Ovary (tissue), 9 donors: ENCODE results near the gene CRACDL. TPM values are rescaled to one million over a fixed set of nuclear protein-coding genes. Genes with fewer than 3 reads are reported as not detected.

Experiments
- DNase-seq, 5 donors: peaks; one replicate each; pipeline ENCODE4 v3.0.0-alpha.2; 2019 to 2020
- H3K27ac ChIP-seq, 2 donors: fragments of 200-600 bp; one replicate each; pipeline versions ENCODE4 v1.5.1 to v1.8.0; 2019 to 2022
- H3K27me3 ChIP-seq: fragments of 200-600 bp; one replicate; pipeline ENCODE4 v1.8.0; 2022
- H3K36me3 ChIP-seq: fragments of 200-600 bp; sonication (generic); one replicate; pipeline ENCODE4 v1.5.1; 2019
- H3K4me1 ChIP-seq: one replicate; pipeline ENCODE4 v1.8.1; 2013; ENCODE audit warnings: mild to moderate bottlenecking, moderate library complexity; ENCODE audit not compliant: insufficient read depth
- H3K4me3 ChIP-seq: fragments of 200-600 bp; sonication (generic); one replicate; pipeline ENCODE4 v1.5.1; 2017
- H3K9me3 ChIP-seq, 2 donors: fragments of 200-600 bp in 1 of 2; sonication (generic) in 1 of 2; one replicate each; pipeline versions ENCODE4 v1.5.1 to v1.8.1; 2013 to 2019; ENCODE audit warnings: mild to moderate bottlenecking in 1 of 2, moderate library complexity in 1 of 2
- CTCF ChIP-seq, 3 donors: fragments of 450-650 bp in 2 of 3; fragments of 200-600 bp in 1 of 3; IDR thresholded peaks; one replicate each; pipeline versions ENCODE4 v1.5.1 to v1.8.0; 2016 to 2022; ENCODE audit warnings: antibody characterized with exemption in 3 of 3, mild to moderate bottlenecking in 1 of 3
- EP300 ChIP-seq: sonication (generic); formaldehyde crosslinking; IDR thresholded peaks from one replicate; pipeline ENCODE4 v1.6.1; 2017; ENCODE audit warnings: antibody characterized with exemption
- POLR2A ChIP-seq: fragments of 450-650 bp; IDR thresholded peaks from one replicate; pipeline ENCODE4 v1.6.1; 2017; ENCODE audit warnings: antibody characterized with exemption, mild to moderate bottlenecking, moderate library complexity
- WGBS, 3 donors: extraction: QIAGEN DNeasy Blood & Tissue Kit in 1 of 3; methylation state at CpG; one replicate each; pipeline versions ENCODE4 v1.1.5 to v1.1.7; 2013 to 2017; 5-methylcytosine and 5-hydroxymethylcytosine counted together
- intact Hi-C, 4 donors: fragments of 100-400 bp; cut with DNase I; formaldehyde crosslinking; loops; one replicate each; pipeline versions ENCODE4 v1.11.0 to v1.15.1; 2022 to 2023
- polyA plus RNA-seq, 2 donors: library from polyadenylated mRNA; stranded (reverse); fragments of 200-250 nt in 1 of 2; fragments of 350-450 nt in 1 of 2; fragmentation: Illumina TruSeq in 1 of 2; extraction: RNeasy Lipid Tissue Mini Kit (QIAGEN cat#74804) in 1 of 2; gene quantifications; one replicate each; pipeline ENCODE4 v1.2.3, GENCODE V29; 2013 to 2014
- total RNA-seq, 7 donors: library from RNA; depleted of rRNA in 2 of 7; stranded (reverse); fragments of >200 nt in 2 of 7; fragmentation: NEBNext Ultra II Directional in 3 of 7; extraction: Animal tissue kit (Norgen Biotek cat#: 25700) in 3 of 7; gene quantifications; one replicate each; pipeline versions ENCODE4 v1.1.0 to v1.2.4, GENCODE V29; 2016 to 2023
- donor health status: DM: no; HTN: no; CAD: no; lungs with moderate emphysema.
- donor health status: DM: no; HTN: no; CAD: no.
- donor health status: Bipolar disorder and iron deficiency.
- donor health status: DM: yes; HTN: yes; CAD: no.
- donor health status: DM: no; HTN: no; CAD: no.
- donor health status: DM: yes; HTN: yes; CAD: no.

The CRACDL gene
- total and polyA plus RNA-seq, 9 donors = 1.2 to 22.4 (median 2.7) TPM

- WGBS, 3 donors = 71 to 85% (median 82%) methylated on average over 10 of the region's 10 CpGs
These were observed 66.8 kb downstream of the CRACDL start for GRCh38 chr2:98869272-98869641.

GRCh38 chr2:98868548-98869271 is 67.3 kb downstream of the CRACDL start:
- TF ChIP-seq CTCF (IDR thresholded peaks at IDR 0.05) (no peak), POLR2A (no peak), EP300 (no peak)
- Histone ChIP-seq H3K9me3 (no peaks in the 10 kb centered on the region), H3K4me3 (no peak overlapping the region), H3K36me3 (no peaks in the 10 kb centered on the region), H3K4me1 (no peaks in the 10 kb centered on the region), H3K27ac (no peak overlapping the region), H3K27me3 (no peaks in the 10 kb centered on the region)
- no peak for DNase-seq
- WGBS, 3 donors = 81 to 84% (median 83%) methylated on average over 10 of the region's 10 CpGs
- intact Hi-C loops = no loop called here

More at GRCh38 chr2:98869272-98869641, 66.8 kb downstream of the CRACDL start:
- Histone ChIP-seq H3K27ac (no peak overlapping the region), H3K9me3 (no peaks in the 10 kb centered on the region), H3K4me3 (no peak overlapping the region), H3K27me3 (no peaks in the 10 kb centered on the region), H3K36me3 (no peaks in the 10 kb centered on the region), H3K4me1 (no peaks in the 10 kb centered on the region)
- intact Hi-C loops = no loop called here
- no peak for TF ChIP-seq EP300
- TF ChIP-seq POLR2A = no peak
- TF ChIP-seq CTCF (IDR thresholded peaks at IDR 0.05) = no peak
- no peak for DNase-seq

GRCh38 chr2:98867539-98868309 is 68.3 kb downstream of the CRACDL start:
- Histone ChIP-seq H3K9me3 (no peaks in the 10 kb centered on the region), H3K4me3 (no peak overlapping the region), H3K36me3 (no peaks in the 10 kb centered on the region), H3K4me1 (no peaks in the 10 kb centered on the region), H3K27me3 (no peaks in the 10 kb centered on the region), H3K27ac (no peak overlapping the region)
- TF ChIP-seq CTCF (IDR thresholded peaks at IDR 0.05) = no peak
- TF ChIP-seq EP300 = no peak
- TF ChIP-seq POLR2A = no peak
- intact Hi-C loops = no loop called here
- WGBS, 3 donors = 79 to 85% (median 82%) methylated on average over 7 of the region's 7 CpGs
- no peak for DNase-seq

GRCh38 chr2:98866033-98866432 is 70.0 kb downstream of the CRACDL start:
- H3K36me3 ChIP-seq = no peaks in the 10 kb centered on the region
- H3K4me3 ChIP-seq = no peak overlapping the region
- TF ChIP-seq CTCF (IDR thresholded peaks at IDR 0.05) (no peak), POLR2A (no peak), EP300 (no peak)
- no peak overlapping the region for H3K27ac ChIP-seq
- H3K9me3 ChIP-seq = no peaks in the 10 kb centered on the region
- H3K27me3 ChIP-seq = no peaks in the 10 kb centered on the region
- WGBS, 3 donors = 87 to 89% (median 88%) methylated on average over 3 of the region's 3 CpGs
- H3K4me1 ChIP-seq = no peaks in the 10 kb centered on the region
- intact Hi-C loops = no loop called here
- DNase-seq = no peak
